GM19043 (cell line): ENCODE data around the gene CYGB.
"Not testable (repeated sequence)": the region's sequence is repeated elsewhere in the genome, so short reads cannot be mapped to it uniquely, and the experiment has no call there.

Experiments used
- ATAC-seq: cut with Tn5 transposase; IDR thresholded peaks from one replicate; pipeline ENCODE4 v1.9.1; 2021; ENCODE audit warnings: low read depth; ENCODE audit not compliant: unreplicated experiment

CYGB gene

GRCh38 chr17:76567634-76568432 is 30.3 kb upstream of the CYGB start:
- no peak for ATAC-seq

- no peak for ATAC-seq
These were observed 29.5 kb upstream of the CYGB start for GRCh38 chr17:76566988-76567431.

- ATAC-seq, result no peak
These were observed 29.1 kb upstream of the CYGB start for GRCh38 chr17:76566613-76566943.

- ATAC-seq, result no peak
These were observed 28.5 kb upstream of the CYGB start for GRCh38 chr17:76565728-76566612.

GRCh38 chr17:76564991-76565727 is 27.6 kb upstream of the CYGB start:
- not testable (repeated sequence) for ATAC-seq

- not testable (repeated sequence) for ATAC-seq
These were observed 25.9 kb upstream of the CYGB start for GRCh38 chr17:76563359-76563758.

- no peak for ATAC-seq
These were observed 25.2 kb upstream of the CYGB start for GRCh38 chr17:76562734-76563148.

- ATAC-seq, result no peak
These were observed 24.3 kb upstream of the CYGB start for GRCh38 chr17:76561799-76562268.

- no peak for ATAC-seq
These were observed 23.8 kb upstream of the CYGB start for GRCh38 chr17:76561332-76561731.

- no peak for ATAC-seq
These were observed 23.3 kb upstream of the CYGB start for GRCh38 chr17:76560877-76561221.

- ATAC-seq, result no peak
These were observed 22.7 kb upstream of the CYGB start for GRCh38 chr17:76560036-76560876.

- not testable (repeated sequence) for ATAC-seq
These were observed 22.0 kb upstream of the CYGB start for GRCh38 chr17:76559460-76559859.

GRCh38 chr17:76558198-76559095 is 20.9 kb upstream of the CYGB start:
- ATAC-seq, result no peak

- ATAC-seq, result peak; percentile 79
These were observed 20.1 kb upstream of the CYGB start for GRCh38 chr17:76557368-76558197.

GRCh38 chr17:76556765-76557367 is 19.4 kb upstream of the CYGB start:
- ATAC-seq, result no peak

GRCh38 chr17:76554131-76554530 is 16.6 kb upstream of the CYGB start:
- ATAC-seq, result no peak

- ATAC-seq, result no peak
These were observed 15.8 kb upstream of the CYGB start for GRCh38 chr17:76553178-76553908.
